Measurements from ENCODE around the gene EMC10.
"Not testable (repeated sequence)": the region's sequence is repeated elsewhere in the genome, so short reads cannot be mapped to it uniquely, and the experiment has no call there.

The EMC10 gene

DNA sequence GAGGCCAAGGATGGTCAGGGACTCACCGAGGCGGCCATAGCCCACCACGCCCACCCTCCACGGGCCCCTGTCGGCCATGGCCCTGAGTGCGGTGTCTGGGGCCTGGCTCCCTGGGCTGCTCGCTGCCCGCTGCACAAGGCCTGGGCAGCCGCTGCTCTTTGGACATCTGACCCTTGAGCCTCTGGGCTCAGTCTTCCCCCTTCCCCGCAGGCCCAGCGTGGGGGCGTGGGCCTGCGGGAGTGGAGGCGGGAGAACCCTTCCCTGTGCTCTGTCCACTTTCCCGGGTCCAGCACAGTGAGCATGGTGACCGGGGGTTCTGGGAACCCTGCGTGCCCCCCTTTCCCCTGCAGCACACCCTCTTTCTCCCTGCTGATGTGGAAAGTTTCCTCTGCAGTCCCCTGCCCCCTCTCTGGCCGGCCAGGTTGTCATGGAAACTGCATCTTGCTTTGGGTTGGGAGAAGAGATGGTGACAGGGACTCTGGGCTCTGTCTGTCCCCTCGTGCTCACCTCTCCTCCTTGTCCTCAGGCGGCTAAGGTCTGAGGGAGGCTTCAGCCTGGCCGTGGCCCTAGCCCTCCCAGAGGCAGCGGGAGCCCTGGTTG is 37.5 kb downstream of the EMC10 start, which contains the start of gene ASPDH:
ASPDH (minus strand) TSS at position 168 of the 600 bp plus-strand sequence; CDS start at position 78, 90 bp downstream.
- H3K4me1 ChIP-seq: no peaks in the 10 kb centered on the region
- no peaks in the 10 kb centered on the region for H3K27me3 ChIP-seq (ENCODE audit: low read depth)
- H3K9me3 ChIP-seq: no peaks in the 10 kb centered on the region
- in situ Hi-C loops (cut with MboI; ENCODE audit: low sequenced_read_pairs): no loop called here
- DNase-seq (ENCODE audit: low spot score in 2 of 2): no peak
- H3K36me3 ChIP-seq (replicated peaks): no peaks in the 10 kb centered on the region
- H3K4me3 ChIP-seq: no peak within 1 kb of the TSS

- H3K4me3 ChIP-seq: no peak overlapping the region
- in situ Hi-C loops (cut with MboI; ENCODE audit: low sequenced_read_pairs): no loop called here
- no peak for DNase-seq (ENCODE audit: low spot score in 2 of 2)
- no peaks in the 10 kb centered on the region for H3K36me3 ChIP-seq (replicated peaks)
- H3K9me3 ChIP-seq: no peaks in the 10 kb centered on the region
- no peaks in the 10 kb centered on the region for H3K4me1 ChIP-seq
- no peaks in the 10 kb centered on the region for H3K27me3 ChIP-seq (ENCODE audit: low read depth)
Observed at GRCh38 chr19:50514346-50515167, 38.2 kb downstream of the EMC10 start.

DNA sequence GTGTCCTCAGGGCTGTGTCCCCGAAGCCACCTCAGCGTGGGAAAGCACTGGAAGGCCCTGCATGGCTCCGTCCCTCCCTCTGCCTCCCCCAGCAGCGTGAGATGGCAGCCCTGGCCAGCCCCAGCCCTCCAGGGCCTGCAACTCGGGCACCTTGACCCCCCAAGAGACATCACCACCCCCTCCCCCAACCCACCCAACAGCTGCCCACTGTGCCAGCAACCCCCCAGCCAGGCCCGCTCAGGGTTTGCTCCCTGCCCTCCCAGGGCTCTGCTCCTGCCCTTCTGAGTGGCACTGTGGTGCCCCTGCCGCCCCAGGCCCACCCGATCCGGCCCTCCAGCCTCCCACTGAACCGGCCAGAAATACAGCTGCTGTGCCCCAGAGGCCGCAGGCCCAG is 38.9 kb downstream of the EMC10 start:
- Histone ChIP-seq H3K4me3 (no peak overlapping the region), H3K9me3 (no peaks in the 10 kb centered on the region), H3K36me3 (replicated peaks) (no peaks in the 10 kb centered on the region), H3K4me1 (no peaks in the 10 kb centered on the region), H3K27me3 (ENCODE audit: low read depth) (no peaks in the 10 kb centered on the region)
- in situ Hi-C loops (cut with MboI; ENCODE audit: low sequenced_read_pairs): no loop called here
- DNase-seq (ENCODE audit: low spot score in 2 of 2): no peak

DNA sequence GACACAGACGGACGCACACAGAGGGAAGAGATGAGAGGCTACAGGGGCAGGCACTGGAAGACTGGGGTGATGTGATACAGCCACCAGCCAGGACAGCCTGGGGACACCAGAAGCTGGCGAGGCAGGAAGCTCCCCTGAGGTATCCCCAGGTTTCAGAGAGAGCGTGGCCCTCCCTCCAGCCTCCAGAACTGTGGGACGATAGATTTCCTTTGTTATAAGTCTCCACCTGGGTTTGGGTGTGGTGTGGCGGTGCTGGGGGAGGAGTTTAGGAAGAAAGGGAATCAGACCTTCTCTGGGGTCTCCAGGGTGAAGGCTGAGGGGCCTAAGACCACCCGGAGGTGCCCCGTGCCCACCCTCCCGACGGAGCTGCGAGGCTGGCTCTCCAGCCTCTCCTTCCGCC is 40.1 kb downstream of the EMC10 start:
- H3K27me3 ChIP-seq (ENCODE audit: low read depth): no peaks in the 10 kb centered on the region
- H3K36me3 ChIP-seq (replicated peaks): no peaks in the 10 kb centered on the region
- in situ Hi-C loops (cut with MboI; ENCODE audit: low sequenced_read_pairs): no loop called here
- H3K9me3 ChIP-seq: no peaks in the 10 kb centered on the region
- no peak overlapping the region for H3K4me3 ChIP-seq
- H3K4me1 ChIP-seq: no peaks in the 10 kb centered on the region
- no peak for DNase-seq (ENCODE audit: low spot score in 2 of 2)

DNA sequence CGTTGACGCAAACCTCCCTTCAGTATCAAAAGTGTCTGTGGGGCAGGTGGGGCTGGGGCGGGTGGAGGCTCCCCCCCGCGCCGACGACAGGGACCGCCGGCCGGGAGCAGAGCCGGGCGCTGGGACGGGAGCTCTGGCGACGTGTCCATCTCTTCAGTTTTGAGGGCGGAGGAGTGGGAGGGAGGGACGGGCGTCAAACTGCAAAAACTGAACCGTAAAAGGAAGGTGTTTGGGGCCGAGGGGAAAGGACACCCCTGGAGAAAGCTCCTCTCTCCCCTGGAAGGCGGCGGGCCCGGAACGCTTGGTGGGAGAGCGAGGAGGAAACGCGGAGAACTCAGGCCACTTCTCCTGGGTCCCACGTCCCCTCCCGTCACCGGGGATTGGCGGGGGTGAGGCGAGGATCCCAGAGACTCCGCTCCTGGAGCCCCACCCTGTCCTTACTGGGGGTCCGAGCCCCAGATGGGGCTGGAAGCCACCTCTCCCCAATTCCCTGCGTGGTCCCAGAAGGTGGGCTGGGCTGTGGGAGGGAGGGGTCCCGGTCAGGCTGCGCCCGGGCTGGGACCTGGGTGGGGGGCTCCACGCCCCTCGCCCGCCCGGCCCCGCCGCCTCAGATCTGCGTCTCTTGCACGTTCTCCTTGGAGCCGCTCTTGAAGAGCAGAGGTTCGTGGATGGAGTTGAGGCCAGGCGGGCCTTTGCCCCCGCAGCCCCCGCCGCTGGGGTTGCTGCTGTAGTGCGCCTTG is 40.8 kb downstream of the EMC10 start:
- in situ Hi-C loops (cut with MboI; ENCODE audit: low sequenced_read_pairs): no loop called here
- H3K9me3 ChIP-seq: no peaks in the 10 kb centered on the region
- no peaks in the 10 kb centered on the region for H3K4me1 ChIP-seq
- no peak for DNase-seq (ENCODE audit: low spot score in 2 of 2)
- no peak overlapping the region for H3K4me3 ChIP-seq
- no peaks in the 10 kb centered on the region for H3K27me3 ChIP-seq (ENCODE audit: low read depth)
- H3K36me3 ChIP-seq (replicated peaks): no peaks in the 10 kb centered on the region

DNA sequence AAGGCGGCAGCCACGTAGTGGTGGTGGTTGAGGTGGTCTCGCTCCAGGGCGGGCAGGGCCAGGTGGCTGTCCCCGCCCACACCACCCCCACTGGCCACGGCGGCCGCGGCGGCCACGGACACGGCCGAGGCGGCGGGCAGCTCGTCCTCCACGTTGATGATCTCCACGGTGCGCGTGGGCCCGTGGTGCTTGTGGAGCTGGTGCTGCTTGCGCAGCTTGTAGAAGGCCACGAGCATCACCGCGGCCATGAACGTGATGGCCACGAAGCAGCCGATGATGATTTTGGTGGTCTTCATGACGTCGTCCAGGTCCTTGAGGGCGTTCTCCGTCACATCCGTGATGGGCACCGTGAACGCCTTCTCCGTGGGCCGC is 41.4 kb downstream of the EMC10 start:
- DNase-seq (ENCODE audit: low spot score in 2 of 2): no peak
- in situ Hi-C loops (cut with MboI; ENCODE audit: low sequenced_read_pairs): no loop called here
- H3K36me3 ChIP-seq (replicated peaks): no peaks in the 10 kb centered on the region
- no peaks in the 10 kb centered on the region for H3K9me3 ChIP-seq
- H3K27me3 ChIP-seq (ENCODE audit: low read depth): no peaks in the 10 kb centered on the region
- H3K4me3 ChIP-seq: no peak overlapping the region
- no peaks in the 10 kb centered on the region for H3K4me1 ChIP-seq

DNA sequence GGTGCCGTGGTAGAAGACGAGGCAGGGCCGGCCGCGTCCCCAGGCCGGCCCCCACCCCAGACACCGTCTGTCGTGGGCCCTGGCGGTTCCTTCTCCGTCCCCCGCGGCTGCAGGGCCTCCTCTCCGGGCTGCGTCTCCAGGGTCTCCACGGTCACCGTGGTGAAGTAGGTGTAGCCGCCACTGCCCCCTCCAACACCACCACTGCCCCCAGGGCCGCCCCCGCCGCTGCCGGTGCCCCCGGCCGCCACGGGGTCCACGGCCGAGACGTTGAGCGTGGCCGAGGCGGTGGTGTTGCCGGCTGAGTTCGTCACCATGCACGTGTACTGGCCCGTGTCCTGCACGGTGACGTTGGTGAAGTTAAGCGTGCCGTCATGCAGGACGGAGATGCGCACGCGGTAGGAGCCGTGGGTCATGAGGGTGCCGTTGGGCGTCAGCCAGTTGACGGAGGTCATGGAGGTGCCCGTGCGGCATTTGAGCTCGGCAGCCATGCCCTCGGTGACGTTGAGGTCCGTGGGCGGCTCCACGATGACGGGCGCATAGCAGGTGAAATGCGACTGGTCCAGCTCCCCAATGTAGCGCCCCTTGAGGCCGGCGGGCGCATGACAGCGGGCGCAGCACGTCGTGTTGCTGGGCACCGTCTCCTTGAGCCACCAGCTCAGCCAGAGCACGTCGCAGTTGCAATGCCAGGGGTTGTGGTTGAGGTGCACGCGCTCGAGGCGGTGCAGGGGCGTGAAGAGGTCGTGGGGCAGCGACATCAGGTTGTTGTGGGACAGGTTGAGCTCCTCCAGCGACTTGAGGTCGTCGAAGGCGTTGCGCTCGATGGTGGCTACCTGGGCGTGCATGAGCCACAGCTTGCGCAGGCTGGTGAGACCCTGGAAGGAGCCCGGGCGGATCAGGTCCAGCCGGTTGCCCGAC is 42.0 kb downstream of the EMC10 start:
- H3K27me3 ChIP-seq (ENCODE audit: low read depth): no peaks in the 10 kb centered on the region
- in situ Hi-C loops (cut with MboI; ENCODE audit: low sequenced_read_pairs): no loop called here

DNA sequence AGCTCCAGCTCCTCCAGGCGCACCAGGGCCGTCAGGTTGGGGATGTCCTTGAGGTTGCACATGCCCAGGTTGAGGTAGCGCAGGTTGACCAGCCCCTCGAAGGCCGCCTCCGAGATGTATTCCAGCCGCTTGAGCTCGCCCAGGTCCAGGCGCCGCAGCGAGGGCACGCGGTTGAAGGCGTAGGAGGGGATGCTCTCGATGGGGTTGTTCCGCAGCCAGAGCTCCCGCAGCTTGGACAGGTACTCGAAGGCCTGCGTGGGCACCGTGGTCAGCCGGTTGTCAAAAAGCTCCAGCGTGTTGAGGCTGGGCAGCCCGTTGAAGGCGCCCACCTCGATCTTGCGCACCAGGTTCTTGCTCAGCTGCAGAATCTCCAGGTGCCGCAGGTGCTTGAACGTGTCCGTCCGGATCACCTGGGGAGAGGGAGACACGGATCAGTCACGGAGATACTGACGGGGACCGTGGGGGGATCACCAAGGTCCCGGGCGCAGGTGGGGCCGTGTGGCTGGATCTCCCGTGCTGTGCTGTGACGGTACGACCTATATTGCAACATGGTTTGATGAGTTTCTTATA is 42.8 kb downstream of the EMC10 start:
- DNase-seq (ENCODE audit: low spot score in 2 of 2): no peak
- in situ Hi-C loops (cut with MboI; ENCODE audit: low sequenced_read_pairs): no loop called here
- no peak overlapping the region for H3K4me3 ChIP-seq

More for the DNA sequence above, 42.0 kb downstream of the EMC10 start:
- DNase-seq (ENCODE audit: low spot score in 2 of 2): no peak
- H3K4me3 ChIP-seq: no peak overlapping the region
- no peaks in the 10 kb centered on the region for H3K9me3 ChIP-seq
- H3K4me1 ChIP-seq: no peaks in the 10 kb centered on the region
- H3K36me3 ChIP-seq (replicated peaks): no peaks in the 10 kb centered on the region

DNA sequence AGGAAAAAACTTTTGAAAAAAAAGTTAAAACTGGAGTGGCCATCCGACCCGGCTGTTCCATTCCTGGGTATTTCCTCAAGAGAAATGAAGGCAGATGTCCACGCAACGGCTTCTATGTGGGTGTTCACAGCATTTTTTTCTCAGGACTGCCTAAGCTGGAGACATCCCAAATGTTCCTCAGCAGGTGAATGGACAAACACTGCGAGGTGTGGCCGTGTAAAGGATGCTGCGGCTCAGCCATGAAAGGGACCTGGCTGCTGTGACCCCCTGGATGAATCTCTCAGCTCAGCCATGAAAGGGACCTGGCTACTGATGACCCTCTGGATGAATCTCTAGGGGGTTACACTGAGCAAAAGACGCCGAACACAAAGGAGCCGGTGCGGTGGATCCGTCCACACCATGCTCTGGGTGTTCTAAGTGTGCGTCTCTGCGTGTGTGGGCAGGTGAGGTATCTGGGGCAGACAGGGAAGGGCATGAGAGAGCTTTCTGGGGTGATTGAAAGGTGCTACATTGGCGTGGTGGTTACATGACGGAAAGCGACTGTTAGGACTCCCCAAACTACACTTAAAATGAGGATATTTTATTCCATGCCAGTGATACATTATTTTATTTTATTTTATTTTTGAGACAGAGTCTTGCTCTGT is 44.6 kb downstream of the EMC10 start:
- Histone ChIP-seq H3K27me3 (ENCODE audit: low read depth) (no peaks in the 10 kb centered on the region), H3K9me3 (no peaks in the 10 kb centered on the region), H3K36me3 (replicated peaks) (no peaks in the 10 kb centered on the region), H3K4me3 (no peak overlapping the region), H3K4me1 (no peaks in the 10 kb centered on the region)
- in situ Hi-C loops (cut with MboI; ENCODE audit: low sequenced_read_pairs): no loop called here
- DNase-seq (ENCODE audit: low spot score in 2 of 2): no peak

More for the DNA sequence above, 42.8 kb downstream of the EMC10 start:
- Histone ChIP-seq H3K4me1 (no peaks in the 10 kb centered on the region), H3K27me3 (ENCODE audit: low read depth) (no peaks in the 10 kb centered on the region), H3K9me3 (no peaks in the 10 kb centered on the region), H3K36me3 (replicated peaks) (no peaks in the 10 kb centered on the region)

- Histone ChIP-seq H3K36me3 (replicated peaks) (no peaks in the 10 kb centered on the region), H3K4me3 (no peak overlapping the region), H3K4me1 (no peaks in the 10 kb centered on the region), H3K9me3 (no peaks in the 10 kb centered on the region), H3K27me3 (ENCODE audit: low read depth) (no peaks in the 10 kb centered on the region)
- in situ Hi-C loops (cut with MboI; ENCODE audit: low sequenced_read_pairs): no loop called here
- no peak for DNase-seq (ENCODE audit: low spot score in 2 of 2)
Observed at GRCh38 chr19:50522881-50523280, 46.6 kb downstream of the EMC10 start.

DNA sequence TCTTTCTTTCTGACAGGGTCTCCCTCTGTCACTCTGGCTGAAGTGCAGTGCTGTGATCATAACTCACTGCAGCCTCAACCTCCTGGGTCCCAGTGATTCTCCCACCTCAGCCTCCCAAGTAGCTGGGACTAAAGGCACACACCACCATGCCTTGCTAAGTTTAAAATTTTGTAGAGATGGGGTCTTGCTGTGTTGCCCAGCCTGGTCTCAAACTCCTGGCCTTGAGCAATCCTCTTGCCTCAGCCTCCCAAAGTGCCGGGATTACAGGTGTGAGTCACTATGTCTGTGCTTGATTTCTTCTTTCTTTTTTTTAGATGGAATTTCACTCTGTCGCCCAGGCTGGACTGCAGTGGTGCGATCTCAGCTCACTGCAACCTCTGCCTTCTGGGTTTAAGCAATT is 51.7 kb downstream of the EMC10 start:
- DNase-seq (ENCODE audit: low spot score in 2 of 2); H3K4me1 ChIP-seq; in situ Hi-C loops (cut with MboI; ENCODE audit: low sequenced_read_pairs); H3K4me3 ChIP-seq; H3K27me3 ChIP-seq (ENCODE audit: low read depth); H3K36me3 ChIP-seq (replicated peaks); H3K9me3 ChIP-seq: not testable (repeated sequence)

DNA sequence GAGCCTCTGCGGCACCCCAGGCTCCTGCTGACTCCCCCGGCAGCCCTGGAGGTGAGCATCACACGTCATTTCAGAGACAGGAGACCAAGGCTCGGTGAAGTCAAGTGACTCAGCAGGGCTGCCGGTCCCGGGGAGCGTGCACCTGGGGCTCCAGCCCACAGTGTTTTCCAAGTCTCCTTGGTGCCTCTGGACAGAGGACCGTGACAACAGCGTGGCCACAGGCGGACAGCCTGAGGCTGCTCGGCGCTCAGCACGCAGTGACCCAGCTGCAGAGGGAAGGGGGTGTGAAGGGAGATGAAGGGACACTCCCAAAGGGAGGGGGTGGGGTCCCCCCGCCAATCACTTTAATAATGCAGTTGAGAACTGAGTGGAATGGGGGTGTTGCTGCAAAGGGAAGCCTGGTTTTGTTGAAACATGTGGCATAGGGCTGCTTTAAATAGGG is 54.9 kb downstream of the EMC10 start:
- H3K27me3 ChIP-seq (ENCODE audit: low read depth): no peaks in the 10 kb centered on the region
- in situ Hi-C loops (cut with MboI; ENCODE audit: low sequenced_read_pairs): loop anchor here (10.0 kb wide), 1 partner anchor 384 kb away; the partner anchor contains the start of gene KLK4
- no peaks in the 10 kb centered on the region for H3K36me3 ChIP-seq (replicated peaks)
- no peak overlapping the region for H3K4me3 ChIP-seq
- no peak for DNase-seq (ENCODE audit: low spot score in 2 of 2)
- H3K9me3 ChIP-seq: peaks cover 5% of the 10 kb centered on the region
- no peaks in the 10 kb centered on the region for H3K4me1 ChIP-seq
